Activated CD4-positive, alpha-beta T cell treated with anti-CD3 and anti-CD28 coated beads, Interleukin-2, amount 50 U/mL, for 48 hours (primary cell): ENCODE measurements around the gene C1orf21.

Experiments
- DNase-seq, 2 experiments: peaks; one replicate each; pipeline ENCODE4 v3.0.0-alpha.2; 2020

C1orf21 gene

DNA sequence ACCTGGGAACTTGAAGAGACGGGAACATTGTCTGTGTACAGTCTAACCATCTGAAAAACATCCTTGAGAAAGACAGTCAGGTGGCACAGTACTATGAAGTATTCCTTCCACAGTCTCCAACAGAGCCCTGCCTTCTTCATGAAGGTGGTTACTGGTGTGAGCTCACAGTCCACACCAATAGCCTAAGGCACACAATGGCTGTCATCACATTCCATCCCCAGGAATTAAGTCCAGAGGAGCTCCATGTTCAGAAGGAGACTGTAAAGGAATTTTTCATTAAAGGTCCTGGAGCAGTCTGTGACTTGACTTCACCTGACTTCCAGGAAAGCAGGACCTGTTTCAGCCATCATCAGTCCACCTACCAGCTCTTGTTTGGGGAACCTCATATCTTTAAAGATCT lies 180.2 kb downstream of the C1orf21 start:
- DNase-seq = no peak

DNA sequence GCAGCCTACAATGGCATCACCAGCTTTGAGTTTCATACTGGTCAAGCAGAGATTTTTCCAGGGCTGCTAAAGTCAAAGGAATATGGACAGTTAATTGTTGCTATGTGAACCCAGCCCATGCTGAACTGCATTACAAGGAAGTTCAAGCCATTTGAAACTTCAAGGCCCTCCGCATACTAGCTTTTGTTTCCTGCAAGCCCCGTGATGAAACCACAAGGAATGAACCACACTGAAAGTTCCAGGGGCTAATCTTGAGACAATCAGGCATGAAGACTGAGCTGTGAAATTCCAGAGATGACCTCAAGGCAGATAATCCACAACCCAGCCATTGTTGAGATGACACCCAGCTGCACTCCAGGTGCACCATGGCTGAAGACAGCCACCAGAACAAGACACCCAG lies 180.8 kb downstream of the C1orf21 start:
- DNase-seq = no peak

GRCh38 chr1:184568148-184568547 lies 181.3 kb downstream of the C1orf21 start:
- no peak for DNase-seq

DNA sequence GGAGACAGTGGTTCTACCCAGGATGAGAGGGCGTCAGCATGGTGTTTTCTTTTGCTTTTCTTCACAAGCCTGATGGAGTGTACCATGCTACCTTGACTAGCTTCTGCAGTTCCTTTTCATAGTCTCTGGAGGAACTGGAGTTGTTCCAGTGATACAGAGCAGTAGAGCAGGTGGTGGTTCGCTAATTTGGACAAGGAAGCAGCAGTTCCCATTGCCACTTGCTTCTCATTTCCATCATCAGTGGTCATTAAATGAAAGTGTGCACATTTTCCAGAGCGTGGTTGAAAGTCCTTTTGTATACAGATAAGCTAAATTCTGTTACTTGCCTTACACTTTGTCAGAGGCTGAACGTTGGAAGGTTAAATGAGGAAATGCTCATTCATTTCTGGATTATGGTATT lies 182.3 kb downstream of the C1orf21 start:
- no peak for DNase-seq

- no peak for DNase-seq
Measured at GRCh38 chr1:184574588-184574987, 187.8 kb downstream of the C1orf21 start.

- no peak for DNase-seq
Measured at GRCh38 chr1:184576822-184577221, 190.0 kb downstream of the C1orf21 start.

DNA sequence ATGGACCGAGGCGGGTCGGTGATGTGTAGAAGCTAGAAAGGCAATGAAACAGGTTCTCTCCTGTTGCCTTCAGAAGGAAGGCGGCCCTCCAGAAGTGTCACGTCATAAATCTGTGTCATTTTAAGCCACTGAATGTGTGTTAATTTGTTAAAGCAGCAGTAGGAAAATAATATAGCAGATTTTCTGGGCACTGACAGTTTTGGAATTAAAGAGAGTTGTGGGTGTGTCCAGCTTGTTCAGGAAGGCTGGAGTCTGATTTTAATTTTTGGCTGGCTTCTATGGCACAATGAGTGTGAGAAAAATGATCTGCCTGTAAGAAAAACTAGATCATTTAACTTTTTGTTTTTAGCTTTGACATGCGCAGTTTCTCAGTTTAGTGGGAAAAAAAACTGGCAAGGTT lies 190.5 kb downstream of the C1orf21 start:
- no peak for DNase-seq

DNA sequence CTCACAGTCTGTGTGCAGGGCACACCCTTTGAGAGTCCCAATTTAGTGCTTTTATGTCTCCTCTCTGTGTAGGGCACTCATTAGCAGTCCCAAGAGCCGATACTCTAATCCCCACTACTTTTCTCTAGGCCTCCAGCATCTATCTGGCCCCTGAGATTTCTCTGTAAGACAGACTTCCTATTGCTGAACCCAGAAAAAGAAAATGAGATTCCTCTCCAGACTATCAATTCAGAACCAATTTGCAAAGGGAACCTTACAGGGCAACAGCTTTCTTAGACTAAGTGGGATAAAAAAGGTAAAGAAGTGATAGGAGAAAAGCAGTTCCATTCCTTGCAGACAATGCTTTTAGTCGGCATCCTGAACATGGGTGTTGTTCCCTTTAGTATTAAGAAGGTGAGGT lies 195.6 kb downstream of the C1orf21 start:
- no peak for DNase-seq

DNA sequence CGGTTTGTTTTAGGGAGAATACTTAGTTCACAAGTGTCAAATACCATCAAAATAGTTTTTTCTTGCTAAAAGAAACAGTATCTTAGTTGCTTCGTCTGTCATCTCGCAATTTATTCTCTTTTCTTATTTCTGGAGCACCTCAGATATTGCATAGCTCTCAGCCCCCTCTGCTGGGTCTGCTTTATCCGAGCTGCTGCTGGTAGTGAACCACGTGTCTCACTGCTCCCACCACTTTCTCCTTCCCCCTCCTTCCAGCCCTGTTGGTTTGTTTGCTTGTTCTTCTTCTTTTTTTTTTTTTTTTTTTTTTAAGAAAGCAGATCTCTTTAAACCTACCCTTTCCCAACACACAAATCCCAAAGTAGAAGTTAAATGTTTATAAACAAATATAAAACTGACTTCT lies 197.0 kb downstream of the C1orf21 start:
- no peak for DNase-seq

DNA sequence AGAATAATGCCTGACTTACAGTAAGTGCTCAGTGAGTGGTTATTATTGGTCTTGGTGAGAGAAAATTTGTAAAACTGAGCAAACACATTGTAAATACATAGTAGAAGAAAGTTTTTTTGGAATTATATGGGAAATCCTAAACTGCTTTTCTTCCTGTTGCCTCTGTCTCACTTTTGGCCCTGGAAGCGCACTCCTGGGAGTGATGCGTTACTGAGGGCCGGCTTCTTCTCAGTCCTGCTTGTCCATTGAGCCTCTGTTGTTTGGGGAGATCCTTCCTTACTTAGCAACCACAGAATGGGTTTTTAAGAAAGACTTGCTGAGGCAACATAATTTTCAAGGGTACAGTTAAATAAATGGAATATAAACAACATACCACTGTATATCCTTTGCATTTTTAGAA lies 201.9 kb downstream of the C1orf21 start:
- no peak for DNase-seq

- no peak for DNase-seq
Measured at GRCh38 chr1:184590163-184590750, 203.4 kb downstream of the C1orf21 start.

GRCh38 chr1:184593597-184593996 lies 206.8 kb downstream of the C1orf21 start:
- no peak for DNase-seq

- DNase-seq = no peak
Measured at GRCh38 chr1:184595596-184595995, 208.8 kb downstream of the C1orf21 start.

DNA sequence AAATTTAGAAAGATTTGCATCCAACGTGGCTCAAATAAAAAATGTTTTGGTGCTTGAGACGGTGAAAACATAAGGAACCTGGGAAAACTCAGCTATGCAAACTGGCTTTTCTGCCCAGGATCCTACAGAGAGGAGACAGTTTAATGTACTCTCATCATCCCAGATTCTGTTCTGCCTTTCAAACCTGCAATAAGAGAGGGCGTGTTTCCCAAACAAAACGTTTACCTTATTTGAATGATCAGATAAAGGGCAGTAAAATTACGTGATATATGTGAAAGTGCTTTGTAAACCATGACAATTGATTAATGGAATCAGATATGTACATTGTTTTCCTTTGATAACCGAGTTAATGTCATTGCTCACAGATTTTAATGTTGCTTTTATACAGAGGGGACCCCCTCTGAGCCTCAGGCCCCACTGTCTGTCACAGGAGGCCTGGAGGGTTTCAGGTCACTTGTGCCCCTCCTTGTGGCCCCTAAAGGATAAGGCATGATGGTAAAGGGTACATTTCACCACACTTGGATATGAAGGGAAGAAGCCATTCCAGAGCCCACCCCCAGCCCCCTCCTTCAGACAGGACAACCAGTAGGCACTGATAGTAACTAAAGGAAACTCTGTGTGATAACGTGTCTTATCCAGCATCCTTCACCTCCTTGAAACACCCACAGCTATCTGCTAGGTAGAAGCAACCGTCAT lies 210.3 kb downstream of the C1orf21 start:
- no peak for DNase-seq

GRCh38 chr1:184597650-184598357 lies 211.0 kb downstream of the C1orf21 start:
- DNase-seq = no peak

DNA sequence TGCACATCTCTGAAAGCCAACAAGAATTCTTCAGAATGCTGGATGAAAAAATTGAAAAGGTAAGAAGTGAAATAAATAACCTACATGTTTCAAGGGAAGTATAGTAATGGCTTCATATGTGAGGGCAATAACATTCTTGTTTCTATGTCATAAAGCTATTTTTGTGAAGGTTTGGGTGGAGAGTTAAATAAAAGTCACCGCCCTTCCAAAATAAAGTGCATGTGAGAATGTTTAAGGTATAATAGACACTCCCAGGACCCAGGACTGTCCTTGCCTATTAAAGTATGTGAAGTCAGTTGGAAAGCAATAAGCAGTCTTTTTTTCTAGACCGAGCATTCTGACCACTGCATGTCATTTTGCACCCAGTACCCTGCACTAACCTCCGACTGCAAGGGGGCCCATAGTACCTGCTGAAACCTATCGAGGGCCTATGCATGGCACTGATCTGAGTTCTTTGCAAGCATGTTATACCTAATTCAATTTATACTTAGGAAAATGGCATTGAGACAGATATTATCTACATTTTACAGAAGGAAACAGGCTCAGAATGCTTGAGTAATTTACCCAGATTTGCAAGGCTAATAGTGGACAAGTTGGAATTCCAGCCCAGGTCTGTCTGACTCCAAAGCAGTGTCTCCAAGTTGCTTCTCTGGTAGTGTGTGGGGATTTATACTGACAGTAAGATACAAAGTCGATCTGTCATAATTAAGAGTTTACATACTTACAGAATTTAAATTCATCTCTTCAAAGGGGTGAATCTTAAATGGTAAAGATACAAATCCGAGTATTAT lies 211.8 kb downstream of the C1orf21 start:
- DNase-seq = no peak

GRCh38 chr1:184604152-184604900 lies 217.5 kb downstream of the C1orf21 start:
- no peak for DNase-seq

DNA sequence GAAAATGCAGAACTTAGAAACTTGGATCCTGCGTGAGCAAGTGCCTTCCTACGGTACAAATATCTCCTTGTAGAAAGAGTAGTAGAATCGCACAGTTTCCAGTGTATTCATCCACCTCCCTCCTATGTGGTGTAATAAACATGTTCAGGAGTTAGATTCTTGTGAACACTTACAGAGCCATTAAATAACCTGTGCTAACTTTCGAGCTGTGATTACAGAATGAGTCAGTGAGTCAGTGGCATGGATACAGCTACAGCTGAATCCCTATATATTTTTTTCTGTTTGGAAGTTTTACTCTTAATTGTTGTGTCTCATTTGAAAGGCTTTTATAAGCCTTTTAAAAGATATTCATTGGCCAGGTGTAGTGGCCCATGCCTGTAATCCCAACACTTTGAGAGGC lies 219.1 kb downstream of the C1orf21 start:
- no peak for DNase-seq

DNA sequence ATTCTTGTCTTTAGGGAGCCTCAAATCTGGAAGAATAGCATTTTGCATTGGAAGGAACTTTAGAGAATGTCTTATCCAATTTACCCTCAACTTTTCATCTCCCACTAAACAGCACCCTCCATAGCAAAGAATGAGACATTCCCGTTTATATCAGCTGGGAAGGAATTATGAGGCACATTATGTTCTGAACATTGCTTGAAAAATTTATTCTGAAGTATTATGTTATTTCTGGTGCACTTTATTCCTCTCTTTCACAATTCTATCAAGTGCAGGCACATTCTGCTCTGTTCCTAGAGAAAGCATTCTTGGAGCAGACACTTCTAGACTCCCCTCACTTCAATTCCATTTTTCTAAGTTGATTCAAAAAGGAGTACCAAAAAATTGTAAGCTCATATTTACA lies 220.0 kb downstream of the C1orf21 start:
- no peak for DNase-seq

- DNase-seq = no peak
Measured at GRCh38 chr1:184608581-184608980, 221.8 kb downstream of the C1orf21 start.

DNA sequence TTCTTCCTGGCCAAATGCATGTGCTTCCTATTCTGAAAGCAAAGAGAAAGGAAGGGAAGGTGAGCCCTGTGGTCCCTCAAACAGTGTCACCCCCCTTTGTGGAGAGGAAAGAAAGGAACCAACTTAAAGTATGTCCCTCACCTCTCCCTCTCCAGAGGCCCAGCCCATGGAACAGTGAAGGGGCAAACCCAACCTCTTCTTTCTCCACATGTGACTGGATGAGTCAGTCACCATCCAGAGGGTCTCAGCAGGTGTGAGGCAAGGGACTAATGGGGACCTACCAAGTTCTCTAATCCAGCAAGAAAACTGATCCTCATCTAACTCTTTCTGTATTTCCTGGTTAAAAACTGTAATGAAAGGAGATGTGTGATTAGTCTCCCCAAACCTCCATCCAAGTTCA lies 222.2 kb downstream of the C1orf21 start:
- DNase-seq = no peak

GRCh38 chr1:184610876-184611595 lies 224.2 kb downstream of the C1orf21 start:
- DNase-seq = no peak
